GM23338 (cell line): Measurements from ENCODE around the gene MFNG. TPM values are rescaled to one million over a fixed set of nuclear protein-coding genes. Genes with fewer than 3 reads are reported as not detected.

Experiments
- ATAC-seq: fragments of 200-7000 bp; cut with Tn5 transposase; 3 replicates; pipeline ENCODE4 v1.9.1; 2020
- DNase-seq: peaks from one replicate; pipeline ENCODE4 v3.0.0-alpha.2; 2015; ENCODE audit warnings: low spot score
- H2AFZ ChIP-seq: fragments of 200-600 bp; sonication (generic); 2 replicates; pipeline ENCODE4 v1.8.0; 2016; ENCODE audit warnings: antibody characterized with exemption, mild to moderate bottlenecking, moderate library complexity
- H3F3A ChIP-seq: fragments of 200-600 bp; sonication (generic); replicated peaks from 2 replicates; pipeline ENCODE4 v1.8.0; 2017; ENCODE audit warnings: antibody characterized with exemption, mixed run types, low read depth
- H3K27ac ChIP-seq: fragments of 200-600 bp; sonication (generic); 2 replicates; pipeline ENCODE4 v1.6.1; 2016; ENCODE audit warnings: low read depth
- H3K27me3 ChIP-seq: fragments of 200-600 bp; sonication (generic); 2 replicates; pipeline ENCODE4 v1.8.0; 2016; ENCODE audit warnings: mild to moderate bottlenecking, mixed run types, moderate library complexity; ENCODE audit not compliant: insufficient read depth
- H3K36me3 ChIP-seq: fragments of 200-600 bp; sonication (generic); 2 replicates; pipeline ENCODE4 v1.8.0; 2016; ENCODE audit warnings: mild to moderate bottlenecking; ENCODE audit not compliant: insufficient read depth
- H3K4me1 ChIP-seq: fragments of 200-600 bp; sonication (generic); 2 replicates; pipeline ENCODE4 v1.8.0; 2016; ENCODE audit warnings: mild to moderate bottlenecking, moderate library complexity; ENCODE audit not compliant: insufficient read depth
- H3K4me2 ChIP-seq: fragments of 200-600 bp; sonication (generic); 2 replicates; pipeline ENCODE4 v1.7.1; 2017; ENCODE audit warnings: mixed run types
- H3K4me3 ChIP-seq: fragments of 200-600 bp; sonication (generic); 2 replicates; pipeline ENCODE4 v1.6.1; 2016; ENCODE audit warnings: mixed run types
- H3K79me2 ChIP-seq: fragments of 200-600 bp; sonication (generic); replicated peaks from 2 replicates; pipeline ENCODE4 v1.8.0; 2017; ENCODE audit warnings: mild to moderate bottlenecking; ENCODE audit not compliant: insufficient read depth
- H3K9me2 ChIP-seq: fragments of 200-600 bp; sonication (generic); 2 replicates; pipeline ENCODE4 v1.8.0; 2017; ENCODE audit not compliant: insufficient read depth
- H4K20me1 ChIP-seq: fragments of 200-600 bp; sonication (generic); replicated peaks from 2 replicates; pipeline ENCODE4 v1.8.0; 2017; ENCODE audit warnings: mild to moderate bottlenecking; ENCODE audit not compliant: insufficient read depth
- H3K27ac Mint-ChIP-seq: 2 replicates; pipeline ENCODE4 v1.8.0; 2020; ENCODE audit warnings: inconsistent platforms, mild to moderate bottlenecking, moderate library complexity, mixed read lengths
- H3K27me3 Mint-ChIP-seq: 3 replicates; pipeline ENCODE4 v1.8.0; 2022; ENCODE audit warnings: low read depth, mild to moderate bottlenecking, moderate library complexity, mixed read lengths, inconsistent platforms; ENCODE audit not compliant: insufficient read depth, poor library complexity
- H3K36me3 Mint-ChIP-seq: 3 replicates; pipeline ENCODE4 v1.8.0; 2021; ENCODE audit warnings: low read depth, mild to moderate bottlenecking, inconsistent platforms, moderate library complexity, mixed read lengths
- H3K4me1 Mint-ChIP-seq: 3 replicates; pipeline ENCODE4 v1.8.0; 2020; ENCODE audit warnings: mild to moderate bottlenecking, inconsistent platforms, mixed read lengths
- H3K4me3 Mint-ChIP-seq: 3 replicates; pipeline ENCODE4 v1.8.0; 2021; ENCODE audit warnings: moderate library complexity, mild to moderate bottlenecking, inconsistent platforms, mixed read lengths
- H3K9me3 Mint-ChIP-seq: 3 replicates; pipeline ENCODE4 v1.8.0; 2020; ENCODE audit warnings: moderate library complexity, mild to moderate bottlenecking, inconsistent platforms, mixed read lengths
- CREB1 ChIP-seq: fragments of 250-450 bp; sonication (Bioruptor Pico); IDR thresholded peaks from 2 replicates; pipeline ENCODE4 v1.5.0; 2020; ENCODE audit warnings: low read depth, mild to moderate bottlenecking, moderate library complexity
- EZH2 ChIP-seq: fragments of 200-600 bp; sonication (generic); IDR thresholded peaks from one replicate; pipeline ENCODE4 v1.8.0; 2017; ENCODE audit warnings: antibody characterized with exemption, mild to moderate bottlenecking, low read depth; ENCODE audit not compliant: unreplicated experiment
- EZH2phosphoT487 ChIP-seq: fragments of 200-600 bp; sonication (generic); IDR thresholded peaks from one replicate; pipeline ENCODE4 v1.8.1; 2018; ENCODE audit warnings: antibody characterized with exemption; ENCODE audit not compliant: unreplicated experiment
- JUNB ChIP-seq: IDR thresholded peaks from one replicate; pipeline ENCODE4 v1.6.1; 2016; ENCODE audit warnings: antibody characterized with exemption; ENCODE audit not compliant: unreplicated experiment
- NANOG ChIP-seq: IDR thresholded peaks from 2 replicates; pipeline ENCODE4 v1.6.1; 2016; ENCODE audit warnings: antibody characterized with exemption, borderline replicate concordance
- POLR2AphosphoS5 ChIP-seq: IDR thresholded peaks from 2 replicates; pipeline ENCODE4 v1.6.1; 2016; ENCODE audit warnings: antibody characterized with exemption, low read depth
- STAT1 ChIP-seq: IDR thresholded peaks from one replicate; pipeline ENCODE4 v1.6.1; 2016; ENCODE audit warnings: antibody characterized with exemption; ENCODE audit not compliant: unreplicated experiment
- ZNF114 ChIP-seq: fragments of 250-450 bp; sonication (Bioruptor Pico); IDR thresholded peaks from 2 replicates; pipeline ENCODE4 v1.5.0; 2020; ENCODE audit warnings: mild to moderate bottlenecking, moderate library complexity
- ZNF331 ChIP-seq: fragments of 250-450 bp; sonication (Bioruptor Pico); IDR thresholded peaks from 2 replicates; pipeline ENCODE4 v1.5.0; 2020; ENCODE audit warnings: low read depth, mild to moderate bottlenecking, moderate library complexity
- polyA plus RNA-seq: library from polyadenylated mRNA; unstranded; fragments of >200 nt; fragmentation: Nextera tagmentation; extraction: Ambion mirVana; gene quantifications from 2 replicates; pipeline ENCODE4 v1.2.1, GENCODE V29; 2016
- total RNA-seq: library from RNA; depleted of rRNA; stranded (reverse); fragments of >200 nt; shearing (Covaris generic); gene quantifications from 2 replicates; pipeline ENCODE4 v1.2.3, GENCODE V29; 2014
- TF ChIP-seq, protein P1 (sequence below): fragments of 250-450 bp; sonication (Bioruptor Pico); IDR thresholded peaks from 2 replicates; pipeline ENCODE4 v1.5.0; 2020; ENCODE audit warnings: mild to moderate bottlenecking, moderate library complexity
- TF ChIP-seq, protein P2 (sequence below): IDR thresholded peaks from 2 replicates; pipeline ENCODE4 v1.6.1; 2016; ENCODE audit warnings: antibody characterized with exemption
- TF ChIP-seq, protein P3 (sequence below), 2 experiments: fragments of 200-600 bp in 1 of 2; sonication (generic) in 1 of 2; conservative IDR thresholded peaks; 2 replicates each; pipeline versions ENCODE4 v1.5.1 to v1.6.1; 2016 to 2017; ENCODE audit warnings: antibody characterized with exemption in 2 of 2, low read depth in 2 of 2, mild to moderate bottlenecking in 2 of 2, moderate library complexity in 1 of 2
- TF ChIP-seq, protein P4 (sequence below): IDR thresholded peaks from one replicate; pipeline ENCODE4 v1.6.1; 2018; ENCODE audit warnings: antibody characterized with exemption; ENCODE audit not compliant: unreplicated experiment

MFNG gene
- total and polyA plus RNA-seq, 2 experiments from 2014 or later: 1.4 to 1.9 TPM

DNA sequence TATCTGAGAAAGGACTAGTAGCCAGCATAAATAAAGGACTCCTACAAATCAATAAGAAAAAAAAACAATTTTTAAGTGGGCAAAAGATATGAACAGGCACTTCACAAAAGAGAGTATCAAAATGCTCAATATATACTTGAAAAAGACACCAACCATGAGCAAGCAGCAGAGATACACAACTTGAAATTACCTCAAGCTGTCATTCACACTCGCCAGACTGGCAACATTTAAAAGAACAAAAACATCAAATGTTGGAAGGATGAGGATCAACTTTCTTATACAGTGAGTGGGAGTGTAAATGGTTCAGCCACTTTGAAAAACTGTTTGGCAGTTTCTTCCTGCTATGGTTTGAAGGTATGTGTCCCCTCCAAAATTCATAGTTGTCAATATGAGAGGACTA is 35.0 kb downstream of the MFNG start:
- Histone ChIP-seq H3K27ac (no peak overlapping the region), H3K9me2 (no peaks in the 10 kb centered on the region), H3K36me3 (no peaks in the 10 kb centered on the region), H3K4me3 (no peak overlapping the region), H3K79me2 (no peaks in the 10 kb centered on the region), H3K4me1 (no peaks in the 10 kb centered on the region), H3K4me2 (no peak overlapping the region), H4K20me1 (no peaks in the 10 kb centered on the region), H3F3A (no peaks in the 10 kb centered on the region), H2AFZ (no peak overlapping the region), H3K27me3 (no peaks in the 10 kb centered on the region)
- Mint-ChIP-seq H3K27ac (no peak overlapping the region), H3K9me3 (peaks cover 6% of the 10 kb centered on the region; the same call in 1 of the 3 replicates), H3K4me3 (no peak overlapping the region), H3K4me1 (peaks cover 9% of the 10 kb centered on the region), H3K36me3 (no peaks in the 10 kb centered on the region), H3K27me3 (peaks cover 6% of the 10 kb centered on the region)
- ATAC-seq (no peak), DNase-seq (no peak)
- TF ChIP-seq STAT1 (no peak), ZNF331 (CRISPR knock-in tag) (no peak), EZH2 (no peak), CREB1 (CRISPR knock-in tag) (no peak), ZNF114 (no peak), JUNB (no peak), EZH2phosphoT487 (no peak), NANOG (no peak), POLR2AphosphoS5 (no peak)
- TF ChIP-seq, protein P1, sequence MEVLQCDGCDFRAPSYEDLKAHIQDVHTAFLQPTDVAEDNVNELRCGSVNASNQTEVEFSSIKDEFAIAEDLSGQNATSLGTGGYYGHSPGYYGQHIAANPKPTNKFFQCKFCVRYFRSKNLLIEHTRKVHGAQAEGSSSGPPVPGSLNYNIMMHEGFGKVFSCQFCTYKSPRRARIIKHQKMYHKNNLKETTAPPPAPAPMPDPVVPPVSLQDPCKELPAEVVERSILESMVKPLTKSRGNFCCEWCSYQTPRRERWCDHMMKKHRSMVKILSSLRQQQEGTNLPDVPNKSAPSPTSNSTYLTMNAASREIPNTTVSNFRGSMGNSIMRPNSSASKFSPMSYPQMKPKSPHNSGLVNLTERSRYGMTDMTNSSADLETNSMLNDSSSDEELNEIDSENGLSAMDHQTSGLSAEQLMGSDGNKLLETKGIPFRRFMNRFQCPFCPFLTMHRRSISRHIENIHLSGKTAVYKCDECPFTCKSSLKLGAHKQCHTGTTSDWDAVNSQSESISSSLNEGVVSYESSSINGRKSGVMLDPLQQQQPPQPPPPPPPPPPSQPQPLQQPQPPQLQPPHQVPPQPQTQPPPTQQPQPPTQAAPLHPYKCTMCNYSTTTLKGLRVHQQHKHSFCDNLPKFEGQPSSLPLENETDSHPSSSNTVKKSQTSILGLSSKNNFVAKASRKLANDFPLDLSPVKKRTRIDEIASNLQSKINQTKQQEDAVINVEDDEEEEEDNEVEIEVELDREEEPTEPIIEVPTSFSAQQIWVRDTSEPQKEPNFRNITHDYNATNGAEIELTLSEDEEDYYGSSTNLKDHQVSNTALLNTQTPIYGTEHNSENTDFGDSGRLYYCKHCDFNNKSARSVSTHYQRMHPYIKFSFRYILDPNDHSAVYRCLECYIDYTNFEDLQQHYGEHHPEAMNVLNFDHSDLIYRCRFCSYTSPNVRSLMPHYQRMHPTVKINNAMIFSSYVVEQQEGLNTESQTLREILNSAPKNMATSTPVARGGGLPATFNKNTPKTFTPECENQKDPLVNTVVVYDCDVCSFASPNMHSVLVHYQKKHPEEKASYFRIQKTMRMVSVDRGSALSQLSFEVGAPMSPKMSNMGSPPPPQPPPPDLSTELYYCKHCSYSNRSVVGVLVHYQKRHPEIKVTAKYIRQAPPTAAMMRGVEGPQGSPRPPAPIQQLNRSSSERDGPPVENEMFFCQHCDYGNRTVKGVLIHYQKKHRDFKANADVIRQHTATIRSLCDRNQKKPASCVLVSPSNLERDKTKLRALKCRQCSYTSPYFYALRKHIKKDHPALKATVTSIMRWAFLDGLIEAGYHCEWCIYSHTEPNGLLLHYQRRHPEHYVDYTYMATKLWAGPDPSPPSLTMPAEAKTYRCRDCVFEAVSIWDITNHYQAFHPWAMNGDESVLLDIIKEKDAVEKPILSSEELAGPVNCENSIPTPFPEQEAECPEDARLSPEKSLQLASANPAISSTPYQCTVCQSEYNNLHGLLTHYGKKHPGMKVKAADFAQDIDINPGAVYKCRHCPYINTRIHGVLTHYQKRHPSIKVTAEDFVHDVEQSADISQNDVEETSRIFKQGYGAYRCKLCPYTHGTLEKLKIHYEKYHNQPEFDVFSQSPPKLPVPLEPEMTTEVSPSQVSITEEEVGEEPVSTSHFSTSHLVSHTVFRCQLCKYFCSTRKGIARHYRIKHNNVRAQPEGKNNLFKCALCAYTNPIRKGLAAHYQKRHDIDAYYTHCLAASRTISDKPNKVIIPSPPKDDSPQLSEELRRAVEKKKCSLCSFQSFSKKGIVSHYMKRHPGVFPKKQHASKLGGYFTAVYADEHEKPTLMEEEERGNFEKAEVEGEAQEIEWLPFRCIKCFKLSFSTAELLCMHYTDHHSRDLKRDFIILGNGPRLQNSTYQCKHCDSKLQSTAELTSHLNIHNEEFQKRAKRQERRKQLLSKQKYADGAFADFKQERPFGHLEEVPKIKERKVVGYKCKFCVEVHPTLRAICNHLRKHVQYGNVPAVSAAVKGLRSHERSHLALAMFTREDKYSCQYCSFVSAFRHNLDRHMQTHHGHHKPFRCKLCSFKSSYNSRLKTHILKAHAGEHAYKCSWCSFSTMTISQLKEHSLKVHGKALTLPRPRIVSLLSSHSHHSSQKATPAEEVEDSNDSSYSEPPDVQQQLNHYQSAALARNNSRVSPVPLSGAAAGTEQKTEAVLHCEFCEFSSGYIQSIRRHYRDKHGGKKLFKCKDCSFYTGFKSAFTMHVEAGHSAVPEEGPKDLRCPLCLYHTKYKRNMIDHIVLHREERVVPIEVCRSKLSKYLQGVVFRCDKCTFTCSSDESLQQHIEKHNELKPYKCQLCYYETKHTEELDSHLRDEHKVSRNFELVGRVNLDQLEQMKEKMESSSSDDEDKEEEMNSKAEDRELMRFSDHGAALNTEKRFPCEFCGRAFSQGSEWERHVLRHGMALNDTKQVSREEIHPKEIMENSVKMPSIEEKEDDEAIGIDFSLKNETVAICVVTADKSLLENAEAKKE (CRISPR knock-in tag): no peak
- TF ChIP-seq, protein P2, sequence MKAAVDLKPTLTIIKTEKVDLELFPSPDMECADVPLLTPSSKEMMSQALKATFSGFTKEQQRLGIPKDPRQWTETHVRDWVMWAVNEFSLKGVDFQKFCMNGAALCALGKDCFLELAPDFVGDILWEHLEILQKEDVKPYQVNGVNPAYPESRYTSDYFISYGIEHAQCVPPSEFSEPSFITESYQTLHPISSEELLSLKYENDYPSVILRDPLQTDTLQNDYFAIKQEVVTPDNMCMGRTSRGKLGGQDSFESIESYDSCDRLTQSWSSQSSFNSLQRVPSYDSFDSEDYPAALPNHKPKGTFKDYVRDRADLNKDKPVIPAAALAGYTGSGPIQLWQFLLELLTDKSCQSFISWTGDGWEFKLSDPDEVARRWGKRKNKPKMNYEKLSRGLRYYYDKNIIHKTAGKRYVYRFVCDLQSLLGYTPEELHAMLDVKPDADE: no peak
- TF ChIP-seq, protein P3, sequence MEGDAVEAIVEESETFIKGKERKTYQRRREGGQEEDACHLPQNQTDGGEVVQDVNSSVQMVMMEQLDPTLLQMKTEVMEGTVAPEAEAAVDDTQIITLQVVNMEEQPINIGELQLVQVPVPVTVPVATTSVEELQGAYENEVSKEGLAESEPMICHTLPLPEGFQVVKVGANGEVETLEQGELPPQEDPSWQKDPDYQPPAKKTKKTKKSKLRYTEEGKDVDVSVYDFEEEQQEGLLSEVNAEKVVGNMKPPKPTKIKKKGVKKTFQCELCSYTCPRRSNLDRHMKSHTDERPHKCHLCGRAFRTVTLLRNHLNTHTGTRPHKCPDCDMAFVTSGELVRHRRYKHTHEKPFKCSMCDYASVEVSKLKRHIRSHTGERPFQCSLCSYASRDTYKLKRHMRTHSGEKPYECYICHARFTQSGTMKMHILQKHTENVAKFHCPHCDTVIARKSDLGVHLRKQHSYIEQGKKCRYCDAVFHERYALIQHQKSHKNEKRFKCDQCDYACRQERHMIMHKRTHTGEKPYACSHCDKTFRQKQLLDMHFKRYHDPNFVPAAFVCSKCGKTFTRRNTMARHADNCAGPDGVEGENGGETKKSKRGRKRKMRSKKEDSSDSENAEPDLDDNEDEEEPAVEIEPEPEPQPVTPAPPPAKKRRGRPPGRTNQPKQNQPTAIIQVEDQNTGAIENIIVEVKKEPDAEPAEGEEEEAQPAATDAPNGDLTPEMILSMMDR (conservative IDR thresholded peaks at IDR 0.05; ENCODE audit: low read depth in 2 of 2): no peak
- TF ChIP-seq, protein P4, sequence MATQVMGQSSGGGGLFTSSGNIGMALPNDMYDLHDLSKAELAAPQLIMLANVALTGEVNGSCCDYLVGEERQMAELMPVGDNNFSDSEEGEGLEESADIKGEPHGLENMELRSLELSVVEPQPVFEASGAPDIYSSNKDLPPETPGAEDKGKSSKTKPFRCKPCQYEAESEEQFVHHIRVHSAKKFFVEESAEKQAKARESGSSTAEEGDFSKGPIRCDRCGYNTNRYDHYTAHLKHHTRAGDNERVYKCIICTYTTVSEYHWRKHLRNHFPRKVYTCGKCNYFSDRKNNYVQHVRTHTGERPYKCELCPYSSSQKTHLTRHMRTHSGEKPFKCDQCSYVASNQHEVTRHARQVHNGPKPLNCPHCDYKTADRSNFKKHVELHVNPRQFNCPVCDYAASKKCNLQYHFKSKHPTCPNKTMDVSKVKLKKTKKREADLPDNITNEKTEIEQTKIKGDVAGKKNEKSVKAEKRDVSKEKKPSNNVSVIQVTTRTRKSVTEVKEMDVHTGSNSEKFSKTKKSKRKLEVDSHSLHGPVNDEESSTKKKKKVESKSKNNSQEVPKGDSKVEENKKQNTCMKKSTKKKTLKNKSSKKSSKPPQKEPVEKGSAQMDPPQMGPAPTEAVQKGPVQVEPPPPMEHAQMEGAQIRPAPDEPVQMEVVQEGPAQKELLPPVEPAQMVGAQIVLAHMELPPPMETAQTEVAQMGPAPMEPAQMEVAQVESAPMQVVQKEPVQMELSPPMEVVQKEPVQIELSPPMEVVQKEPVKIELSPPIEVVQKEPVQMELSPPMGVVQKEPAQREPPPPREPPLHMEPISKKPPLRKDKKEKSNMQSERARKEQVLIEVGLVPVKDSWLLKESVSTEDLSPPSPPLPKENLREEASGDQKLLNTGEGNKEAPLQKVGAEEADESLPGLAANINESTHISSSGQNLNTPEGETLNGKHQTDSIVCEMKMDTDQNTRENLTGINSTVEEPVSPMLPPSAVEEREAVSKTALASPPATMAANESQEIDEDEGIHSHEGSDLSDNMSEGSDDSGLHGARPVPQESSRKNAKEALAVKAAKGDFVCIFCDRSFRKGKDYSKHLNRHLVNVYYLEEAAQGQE: no peak
